Liver (tissue), 9 donors: ENCODE data around the gene TMEM154. TPM values are rescaled to one million over a fixed set of nuclear protein-coding genes. Genes with fewer than 3 reads are reported as not detected.

Experiments
- DNase-seq: peaks from one replicate; pipeline ENCODE4 v3.0.0-alpha.2; 2017; ENCODE audit warnings: low spot score
- H3K27ac ChIP-seq, 2 donors: one replicate each; pipeline ENCODE4 v1.7.0; 2013; ENCODE audit warnings: inconsistent platforms in 2 of 2, low read length in 2 of 2, control low read depth in 1 of 2, low read depth in 1 of 2, mild to moderate bottlenecking in 1 of 2
- H3K27me3 ChIP-seq, 4 donors: one replicate each; pipeline versions ENCODE4 v1.6.1 to v1.7.0; 2013; ENCODE audit warnings: low read length in 3 of 4, inconsistent platforms in 1 of 4, mild to moderate bottlenecking in 1 of 4, moderate library complexity in 1 of 4; ENCODE audit not compliant: control insufficient read depth in 4 of 4, insufficient read depth in 4 of 4
- H3K36me3 ChIP-seq, 4 donors: one replicate each; pipeline versions ENCODE4 v1.6.1 to v1.7.0; 2013; ENCODE audit warnings: low read length in 3 of 4, mild to moderate bottlenecking in 3 of 4, low read depth in 1 of 4, moderate library complexity in 1 of 4; ENCODE audit not compliant: control insufficient read depth in 4 of 4, insufficient read depth in 3 of 4
- H3K4me1 ChIP-seq, 4 donors: one replicate each; pipeline versions ENCODE4 v1.6.1 to v1.7.0; 2013; ENCODE audit warnings: low read length in 3 of 4, mild to moderate bottlenecking in 3 of 4, moderate library complexity in 1 of 4; ENCODE audit not compliant: control insufficient read depth in 4 of 4, insufficient read depth in 4 of 4
- H3K4me3 ChIP-seq, 3 donors: one replicate each; pipeline versions ENCODE4 v1.6.1 to v1.7.0; 2013; ENCODE audit warnings: low read length in 3 of 3, control low read depth in 1 of 3, low read depth in 1 of 3, mild to moderate bottlenecking in 1 of 3
- H3K9ac ChIP-seq, 2 donors: one replicate each; pipeline ENCODE4 v1.7.0; 2013; ENCODE audit warnings: low read length in 2 of 2, mild to moderate bottlenecking in 2 of 2, moderate library complexity in 2 of 2, control low read depth in 1 of 2, low read depth in 1 of 2
- H3K9me3 ChIP-seq, 4 donors: one replicate each; pipeline versions ENCODE4 v1.6.1 to v1.7.0; 2013; ENCODE audit warnings: low read length in 3 of 4; ENCODE audit not compliant: control insufficient read depth in 4 of 4
- ATF3 ChIP-seq: IDR thresholded peaks from 2 replicates; pipeline ENCODE4 v1.6.1; 2016; ENCODE audit warnings: antibody characterized with exemption
- CTCF ChIP-seq: fragments of 150-350 bp; IDR thresholded peaks from 2 replicates; pipeline ENCODE4 v1.5.1; 2017; ENCODE audit warnings: improper control_type of control experiment, low read depth, low read length; ENCODE audit not compliant: missing input control
- EGR1 ChIP-seq, 2 donors: IDR thresholded peaks; 2 replicates each; pipeline ENCODE4 v1.6.1; 2016 to 2018; ENCODE audit warnings: antibody characterized with exemption in 2 of 2, low read depth in 2 of 2
- FOXA2 ChIP-seq: IDR thresholded peaks from 2 replicates; pipeline ENCODE4 v1.6.1; 2016; ENCODE audit warnings: antibody characterized with exemption
- HNF4A ChIP-seq, 2 donors: conservative IDR thresholded peaks; 2 replicates each; pipeline ENCODE4 v1.6.1; 2016; ENCODE audit warnings: antibody characterized with exemption in 2 of 2, mild to moderate bottlenecking in 2 of 2
- HNF4G ChIP-seq: IDR thresholded peaks from 2 replicates; pipeline ENCODE4 v1.6.1; 2016; ENCODE audit warnings: antibody characterized with exemption
- JUND ChIP-seq, 2 donors: IDR thresholded peaks; 2 replicates each; pipeline ENCODE4 v1.6.1; 2016; ENCODE audit warnings: antibody characterized with exemption in 2 of 2
- MAX ChIP-seq: IDR thresholded peaks from 2 replicates; pipeline ENCODE4 v1.6.1; 2016; ENCODE audit warnings: antibody characterized with exemption
- NR2F2 ChIP-seq: IDR thresholded peaks from 2 replicates; pipeline ENCODE4 v1.6.1; 2016; ENCODE audit warnings: antibody characterized with exemption
- RAD21 ChIP-seq, 2 donors: IDR thresholded peaks; 2 replicates each; pipeline ENCODE4 v1.6.1; 2016; ENCODE audit warnings: antibody characterized with exemption in 2 of 2, mild to moderate bottlenecking in 2 of 2
- REST ChIP-seq: IDR thresholded peaks from 2 replicates; pipeline ENCODE4 v1.6.1; 2016; ENCODE audit warnings: antibody characterized with exemption, mild to moderate bottlenecking
- RXRA ChIP-seq, 2 donors: IDR thresholded peaks; 2 replicates each; pipeline ENCODE4 v1.6.1; 2017 to 2018; ENCODE audit warnings: antibody characterized with exemption in 2 of 2, mild to moderate bottlenecking in 1 of 2
- SP1 ChIP-seq: IDR thresholded peaks from 2 replicates; pipeline ENCODE4 v1.6.1; 2018; ENCODE audit warnings: antibody characterized with exemption, mild to moderate bottlenecking
- TAF1 ChIP-seq: conservative IDR thresholded peaks from 2 replicates; pipeline ENCODE4 v1.6.1; 2016; ENCODE audit warnings: antibody characterized with exemption, mild to moderate bottlenecking
- YY1 ChIP-seq: IDR thresholded peaks from 2 replicates; pipeline ENCODE4 v1.6.1; 2016; ENCODE audit warnings: antibody characterized with exemption, mild to moderate bottlenecking
- WGBS: extraction: QIAGEN DNeasy Blood & Tissue Kit; methylation state at CpG from one replicate; pipeline ENCODE4 v1.1.7; 2013; 5-methylcytosine and 5-hydroxymethylcytosine counted together
- polyA plus RNA-seq, 2 donors: library from polyadenylated mRNA; stranded (reverse) in 1 of 2; unstranded in 1 of 2; fragments of 200-250 nt in 1 of 2; fragments of >200 nt in 1 of 2; fragmentation: Nextera tagmentation in 1 of 2; extraction: Ambion mirVana in 1 of 2; gene quantifications; one replicate each; pipeline versions ENCODE4 v1.2.1 to v1.2.3, GENCODE V29; 2013 to 2015
- total RNA-seq, 2 donors: library from RNA; depleted of rRNA; stranded (reverse); fragments of >200 nt; gene quantifications; one replicate each; pipeline ENCODE4 v1.2.3, GENCODE V29; 2014
- donor health status: healthy.
- donor health status: healthy.
- donor health status: healthy.
- donor health status: healthy.
- donor health status: healthy.

Gene TMEM154
- total and polyA plus RNA-seq, 4 donors, result 0.32 to 4.4 (median 2.3) TPM

- TF ChIP-seq CTCF, result no peak
- TF ChIP-seq TAF1, result no peak
- TF ChIP-seq HNF4A (conservative IDR thresholded peaks at IDR 0.05), result no peak
- TF ChIP-seq JUND (IDR thresholded peaks at IDR 0.05), result no peak
These were observed 12.0 kb upstream of the TMEM154 start (continued) for GRCh38 chr4:152691761-152692160.

- no peaks in the 10 kb centered on the region for H3K36me3 ChIP-seq
- TF ChIP-seq EGR1 (IDR thresholded peaks at IDR 0.05; ENCODE audit: low read depth in 2 of 2), result no peak
- no peak for TF ChIP-seq HNF4G
- no peak for TF ChIP-seq CTCF
- TF ChIP-seq RXRA (IDR thresholded peaks at IDR 0.05), result no peak
- no peak for TF ChIP-seq RAD21 (IDR thresholded peaks at IDR 0.05)
- TF ChIP-seq ATF3, result no peak
- no peak for TF ChIP-seq SP1
- DNase-seq, result no peak
- no peaks in the 10 kb centered on the region for H3K4me1 ChIP-seq
- H3K9ac ChIP-seq, result no peak overlapping the region
- H3K27me3 ChIP-seq, result no peaks in the 10 kb centered on the region
- H3K27ac ChIP-seq, result no peak overlapping the region
- H3K4me3 ChIP-seq, result no peak overlapping the region
- H3K9me3 ChIP-seq, result no peaks in the 10 kb centered on the region
- WGBS, result 89% methylated on average over 4 of the region's 4 CpGs
These were observed 11.2 kb upstream of the TMEM154 start for GRCh38 chr4:152690706-152691651.

- Histone ChIP-seq H3K9ac (no peak overlapping the region), H3K4me3 (no peak overlapping the region), H3K9me3 (no peaks in the 10 kb centered on the region), H3K4me1 (no peaks in the 10 kb centered on the region), H3K36me3 (no peaks in the 10 kb centered on the region), H3K27ac (no peak overlapping the region), H3K27me3 (no peaks in the 10 kb centered on the region)
- WGBS, result 87% methylated on average over 7 of the region's 7 CpGs
- TF ChIP-seq NR2F2 (no peak), MAX (no peak), ATF3 (no peak), FOXA2 (no peak), JUND (IDR thresholded peaks at IDR 0.05) (no peak), TAF1 (no peak), HNF4A (conservative IDR thresholded peaks at IDR 0.05) (no peak), YY1 (no peak), REST (no peak)
- DNase-seq, result no peak
These were observed 10.1 kb upstream of the TMEM154 start for GRCh38 chr4:152689615-152690501.
